ENCODE measurements around the gene PPP2R5A. TPM values are rescaled to one million over a fixed set of nuclear protein-coding genes. Genes with fewer than 3 reads are reported as not detected.

PPP2R5A gene
- total RNA-seq, 2 donors from 2014 or later = 40.7 to 41.4 TPM

GRCh38 chr1:212271823-212272485 is 13.3 kb upstream of the PPP2R5A start:
- DNase-seq = no peak
- 94% methylated on average over 3 of the region's 3 CpGs; no CpG with 5 or more reads in 1 of the 2 experiments for WGBS, 2 experiments (ENCODE audit: insufficient coverage in 1 of 2, insufficient read length in 1 of 2)
- Mint-ChIP-seq H3K4me1 (peaks cover 11% of the 10 kb centered on the region), H3K9me3 (no peaks in the 10 kb centered on the region), H3K27ac (no peak overlapping the region), H3K27me3 (ENCODE audit: insufficient read depth) (no peaks in the 10 kb centered on the region), H3K36me3 (ENCODE audit: low read depth) (no peaks in the 10 kb centered on the region), H3K4me3 (no peak overlapping the region)
- Histone ChIP-seq H3K9me3 (ENCODE audit: control insufficient read depth, low read length) (no peaks in the 10 kb centered on the region), H3K27ac (ENCODE audit: low read depth, low read length) (no peak overlapping the region), H3K9ac (ENCODE audit: extremely low read depth, low read length, poor library complexity, severe bottlenecking) (no peak overlapping the region), H3K27me3 (ENCODE audit: control insufficient read depth, insufficient read depth, low read length, poor library complexity, severe bottlenecking) (no peaks in the 10 kb centered on the region), H3K4me1 (ENCODE audit: control insufficient read depth, insufficient read depth, low read length) (peaks cover 5% of the 10 kb centered on the region), H3K4me3 (ENCODE audit: low read length) (no peak overlapping the region), H3K36me3 (ENCODE audit: control insufficient read depth, insufficient read depth, low read length) (no peaks in the 10 kb centered on the region)
- TF ChIP-seq CTCF (conservative IDR thresholded peaks at IDR 0.05) = no peak

DNA sequence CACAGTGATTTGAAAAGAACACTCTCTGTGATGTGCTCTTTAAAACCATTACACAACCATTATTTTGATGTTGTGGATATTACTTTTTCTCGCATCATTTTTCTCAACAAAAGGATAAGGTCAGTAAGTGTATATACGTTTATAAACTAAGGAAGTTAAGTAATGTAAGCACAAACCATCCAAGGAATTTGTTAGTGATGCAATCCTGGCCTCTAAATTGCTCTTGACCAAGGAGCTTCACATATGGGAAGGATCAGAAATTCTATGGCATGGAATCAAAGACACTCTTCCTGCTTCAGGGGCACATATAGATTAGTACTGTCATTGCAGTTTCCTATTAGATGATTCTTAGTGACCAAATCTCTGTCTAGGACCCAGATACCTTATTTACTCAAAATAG is 3.6 kb upstream of the PPP2R5A start:
- H3K9ac ChIP-seq (ENCODE audit: extremely low read depth, low read length, poor library complexity, severe bottlenecking) = no peak overlapping the region
- no peak for DNase-seq
- 90 to 100% methylated on average over 2 of the region's 2 CpGs for WGBS, 2 experiments (ENCODE audit: insufficient coverage in 1 of 2, insufficient read length in 1 of 2)
- H3K4me1 ChIP-seq (ENCODE audit: control insufficient read depth, insufficient read depth, low read length) = no peaks in the 10 kb centered on the region
- H3K27ac ChIP-seq (ENCODE audit: low read depth, low read length) = no peak overlapping the region
- H3K27me3 ChIP-seq (ENCODE audit: control insufficient read depth, insufficient read depth, low read length, poor library complexity, severe bottlenecking) = no peaks in the 10 kb centered on the region
- peaks cover 8% of the 10 kb centered on the region for H3K4me1 Mint-ChIP-seq
- no peak overlapping the region for H3K4me3 ChIP-seq (ENCODE audit: low read length)
- H3K9me3 ChIP-seq (ENCODE audit: control insufficient read depth, low read length) = no peaks in the 10 kb centered on the region
- H3K4me3 Mint-ChIP-seq = no peak overlapping the region
- H3K36me3 Mint-ChIP-seq (ENCODE audit: low read depth) = no peaks in the 10 kb centered on the region
- H3K27me3 Mint-ChIP-seq (ENCODE audit: insufficient read depth) = no peaks in the 10 kb centered on the region
- no peaks in the 10 kb centered on the region for H3K36me3 ChIP-seq (ENCODE audit: control insufficient read depth, insufficient read depth, low read length)
- no peak for TF ChIP-seq CTCF (conservative IDR thresholded peaks at IDR 0.05)
- no peak overlapping the region for H3K27ac Mint-ChIP-seq
- H3K9me3 Mint-ChIP-seq = no peaks in the 10 kb centered on the region

GRCh38 chr1:212283741-212284140 is 1.5 kb upstream of the PPP2R5A start:
- no peaks in the 10 kb centered on the region for H3K36me3 Mint-ChIP-seq (ENCODE audit: low read depth)
- H3K27ac ChIP-seq (ENCODE audit: low read depth, low read length) = no peak overlapping the region
- H3K9me3 Mint-ChIP-seq = no peaks in the 10 kb centered on the region
- H3K4me1 ChIP-seq (ENCODE audit: control insufficient read depth, insufficient read depth, low read length) = no peaks in the 10 kb centered on the region
- H3K27ac Mint-ChIP-seq = peak overlapping the region; percentile 99
- peak overlapping the region; percentile 93 for H3K4me3 ChIP-seq (ENCODE audit: low read length)
- H3K9ac ChIP-seq (ENCODE audit: extremely low read depth, low read length, poor library complexity, severe bottlenecking) = no peak overlapping the region
- no peak for DNase-seq
- no peaks in the 10 kb centered on the region for H3K27me3 ChIP-seq (ENCODE audit: control insufficient read depth, insufficient read depth, low read length, poor library complexity, severe bottlenecking)
- no peak for TF ChIP-seq CTCF (conservative IDR thresholded peaks at IDR 0.05)
- no peaks in the 10 kb centered on the region for H3K27me3 Mint-ChIP-seq (ENCODE audit: insufficient read depth)
- 94% methylated on average over 9 of the region's 9 CpGs for whole genome bisulfite sequencing, 2 experiments (ENCODE audit: insufficient coverage in 1 of 2, insufficient read length in 1 of 2)
- H3K36me3 ChIP-seq (ENCODE audit: control insufficient read depth, insufficient read depth, low read length) = peaks cover 4% of the 10 kb centered on the region
- H3K9me3 ChIP-seq (ENCODE audit: control insufficient read depth, low read length) = no peaks in the 10 kb centered on the region
- H3K4me1 Mint-ChIP-seq = peaks cover 19% of the 10 kb centered on the region
- H3K4me3 Mint-ChIP-seq = peak overlapping the region; percentile 87

Data from endodermal cell (in vitro differentiated cells).